Measurements from ENCODE around the gene CNTNAP1.
A peak's percentile ranks its signal among the peaks of the same experiment; 100 is the strongest.

GRCh38 chr17:42677012-42677857, 5.1 kb upstream of the CNTNAP1 start:
- peak; percentile 45 to 84 for TF ChIP-seq EP300 (IDR thresholded peaks at IDR 0.05)
- TF ChIP-seq CTCF (IDR thresholded peaks at IDR 0.05): no peak
- TF ChIP-seq POLR2A (IDR thresholded peaks at IDR 0.05): no peak
